Osteocyte (in vitro differentiated cells): Measurements from ENCODE around the gene NBEAL2. TPM values are rescaled to one million over a fixed set of nuclear protein-coding genes. Genes with fewer than 3 reads are reported as not detected.

ENCODE experiments used
- DNase-seq: peaks from one replicate; pipeline ENCODE4 v3.0.0; 2021; ENCODE audit warnings: mixed read lengths; ENCODE audit not compliant: unreplicated experiment; ENCODE audit errors: extremely low spot score
- H3K27ac Mint-ChIP-seq: one replicate; pipeline ENCODE4 v1.8.0; 2021; ENCODE audit warnings: mild to moderate bottlenecking, mixed read lengths; ENCODE audit not compliant: unreplicated experiment
- H3K27me3 Mint-ChIP-seq: one replicate; pipeline ENCODE4 v1.8.0; 2021; ENCODE audit warnings: mixed read lengths; ENCODE audit not compliant: unreplicated experiment
- H3K36me3 Mint-ChIP-seq: one replicate; pipeline ENCODE4 v1.8.0; 2021; ENCODE audit warnings: mixed read lengths; ENCODE audit not compliant: unreplicated experiment
- H3K4me1 Mint-ChIP-seq: one replicate; pipeline ENCODE4 v1.8.0; 2021; ENCODE audit warnings: mixed read lengths; ENCODE audit not compliant: unreplicated experiment
- H3K4me3 Mint-ChIP-seq: one replicate; pipeline ENCODE4 v1.8.0; 2021; ENCODE audit warnings: mild to moderate bottlenecking, moderate library complexity, mixed read lengths; ENCODE audit not compliant: unreplicated experiment
- H3K9me3 Mint-ChIP-seq: one replicate; pipeline ENCODE4 v1.8.0; 2021; ENCODE audit warnings: mixed read lengths; ENCODE audit not compliant: unreplicated experiment
- CTCF ChIP-seq: fragments of 200-600 bp; sonication (generic); IDR thresholded peaks from 2 replicates; pipeline ENCODE4 v1.5.0; 2021; ENCODE audit warnings: antibody characterized with exemption, mild to moderate bottlenecking, moderate library complexity
- total RNA-seq: library from RNA; stranded (reverse); gene quantifications from 2 replicates; pipeline ENCODE4 v1.2.1, GENCODE V29; 2021

NBEAL2 gene
- total RNA-seq, 1 donor from 2014 or later = 21.8 TPM

GRCh38 chr3:47005212-47006144 is 26.0 kb downstream of the NBEAL2 start:
- no peaks in the 10 kb centered on the region for H3K27me3 Mint-ChIP-seq
- H3K4me1 Mint-ChIP-seq = peaks cover 10% of the 10 kb centered on the region
- DNase-seq = no peak
- no peaks in the 10 kb centered on the region for H3K36me3 Mint-ChIP-seq
- no peak for TF ChIP-seq CTCF
- no peak overlapping the region for H3K27ac Mint-ChIP-seq
- no peaks in the 10 kb centered on the region for H3K9me3 Mint-ChIP-seq
- no peak overlapping the region for H3K4me3 Mint-ChIP-seq

- Mint-ChIP-seq H3K36me3 (no peaks in the 10 kb centered on the region), H3K27ac (no peak overlapping the region), H3K27me3 (no peaks in the 10 kb centered on the region), H3K4me3 (no peak overlapping the region), H3K9me3 (no peaks in the 10 kb centered on the region), H3K4me1 (peaks cover 10% of the 10 kb centered on the region)
- no peak for TF ChIP-seq CTCF
- DNase-seq = no peak
Measured at GRCh38 chr3:47006145-47006651, 26.7 kb downstream of the NBEAL2 start.

- Mint-ChIP-seq H3K4me3 (no peak overlapping the region), H3K27me3 (no peaks in the 10 kb centered on the region), H3K36me3 (no peaks in the 10 kb centered on the region), H3K9me3 (no peaks in the 10 kb centered on the region), H3K4me1 (peaks cover 10% of the 10 kb centered on the region), H3K27ac (no peak overlapping the region)
- DNase-seq = no peak
- TF ChIP-seq CTCF = no peak
Measured at GRCh38 chr3:47007001-47007400, 27.5 kb downstream of the NBEAL2 start.

GRCh38 chr3:47007482-47008233 is 28.2 kb downstream of the NBEAL2 start:
- TF ChIP-seq CTCF = no peak
- no peak for DNase-seq
- no peaks in the 10 kb centered on the region for H3K9me3 Mint-ChIP-seq
- no peak overlapping the region for H3K27ac Mint-ChIP-seq
- no peaks in the 10 kb centered on the region for H3K36me3 Mint-ChIP-seq
- H3K4me3 Mint-ChIP-seq = no peak overlapping the region
- H3K27me3 Mint-ChIP-seq = no peaks in the 10 kb centered on the region
- peaks cover 10% of the 10 kb centered on the region for H3K4me1 Mint-ChIP-seq
